Stomach (tissue), 4 donors: ENCODE data around the gene CDC42BPB.

ENCODE experiments used
- EP300 ChIP-seq: sonication (generic); formaldehyde crosslinking; IDR thresholded peaks from one replicate; pipeline ENCODE4 v1.6.1; 2017; ENCODE audit warnings: antibody characterized with exemption
- POLR2A ChIP-seq, 4 donors: fragments of 450-650 bp; IDR thresholded peaks; one replicate each; pipeline ENCODE4 v1.6.1; 2016; ENCODE audit warnings: antibody characterized with exemption in 4 of 4, control low read depth in 2 of 4, mild to moderate bottlenecking in 1 of 4, moderate library complexity in 1 of 4
- POLR2AphosphoS5 ChIP-seq, 3 donors: sonication (generic); formaldehyde crosslinking; IDR thresholded peaks; one replicate each; pipeline ENCODE4 v1.6.1; 2016; ENCODE audit warnings: antibody characterized with exemption in 3 of 3
- TF ChIP-seq, protein P1 (sequence below), 7 experiments: fragments of 450-650 bp in 4 of 7; fragments of 200-600 bp in 3 of 7; sonication (generic) in 3 of 7; IDR thresholded peaks; one replicate each; pipeline ENCODE4 v1.5.1; 2016 to 2019; ENCODE audit warnings: antibody characterized with exemption in 7 of 7, control low read depth in 2 of 7, mild to moderate bottlenecking in 1 of 7

DNA sequence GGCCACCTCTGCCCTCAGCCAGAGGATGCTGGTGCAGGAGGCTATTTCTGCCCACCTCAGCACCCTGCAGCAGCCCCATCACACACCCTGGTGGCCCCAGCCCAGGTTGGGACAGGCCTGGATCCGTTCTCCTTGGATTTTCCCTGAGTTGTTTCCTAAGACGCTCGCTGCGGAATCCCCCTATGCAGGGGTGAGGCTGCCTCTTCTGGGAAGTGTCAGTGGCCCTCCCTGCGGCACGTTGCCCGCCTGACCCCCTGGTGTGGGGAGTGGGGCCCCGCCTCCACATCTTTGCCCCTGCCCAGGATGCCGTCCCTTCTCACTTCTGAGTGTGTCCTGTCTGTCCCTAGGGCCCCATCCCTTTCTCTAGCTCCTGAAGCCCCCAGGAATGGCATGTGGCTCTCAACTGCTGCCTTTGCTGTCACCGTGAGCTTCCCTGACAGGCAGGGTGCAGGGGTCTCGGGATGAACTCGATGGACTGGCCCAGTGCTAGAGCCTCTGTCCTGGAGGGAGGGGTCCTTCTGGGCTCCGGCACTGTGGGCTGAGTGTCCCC, 36.6 kb upstream of the CDC42BPB start:
- TF ChIP-seq POLR2AphosphoS5 (IDR thresholded peaks at IDR 0.05) (no peak), POLR2A (IDR thresholded peaks at IDR 0.05) (no peak), EP300 (no peak)
- TF ChIP-seq, protein P1, sequence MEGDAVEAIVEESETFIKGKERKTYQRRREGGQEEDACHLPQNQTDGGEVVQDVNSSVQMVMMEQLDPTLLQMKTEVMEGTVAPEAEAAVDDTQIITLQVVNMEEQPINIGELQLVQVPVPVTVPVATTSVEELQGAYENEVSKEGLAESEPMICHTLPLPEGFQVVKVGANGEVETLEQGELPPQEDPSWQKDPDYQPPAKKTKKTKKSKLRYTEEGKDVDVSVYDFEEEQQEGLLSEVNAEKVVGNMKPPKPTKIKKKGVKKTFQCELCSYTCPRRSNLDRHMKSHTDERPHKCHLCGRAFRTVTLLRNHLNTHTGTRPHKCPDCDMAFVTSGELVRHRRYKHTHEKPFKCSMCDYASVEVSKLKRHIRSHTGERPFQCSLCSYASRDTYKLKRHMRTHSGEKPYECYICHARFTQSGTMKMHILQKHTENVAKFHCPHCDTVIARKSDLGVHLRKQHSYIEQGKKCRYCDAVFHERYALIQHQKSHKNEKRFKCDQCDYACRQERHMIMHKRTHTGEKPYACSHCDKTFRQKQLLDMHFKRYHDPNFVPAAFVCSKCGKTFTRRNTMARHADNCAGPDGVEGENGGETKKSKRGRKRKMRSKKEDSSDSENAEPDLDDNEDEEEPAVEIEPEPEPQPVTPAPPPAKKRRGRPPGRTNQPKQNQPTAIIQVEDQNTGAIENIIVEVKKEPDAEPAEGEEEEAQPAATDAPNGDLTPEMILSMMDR (IDR thresholded peaks at IDR 0.05): no peak
